Fibroblast of lung (primary cell): ENCODE measurements around the gene LRMDA. TPM values are rescaled to one million over a fixed set of nuclear protein-coding genes. Genes with fewer than 3 reads are reported as not detected.

ENCODE experiments used
- DNase-seq, 2 donors: peaks; one replicate each; pipeline versions ENCODE4 v3.0.0 to v3.0.0-alpha.2; 2010; ENCODE audit warnings: low read depth in 2 of 2
- H2AFZ ChIP-seq: 2 replicates; pipeline ENCODE4 v1.5.1; 2012; ENCODE audit warnings: low read length, control low read depth, inconsistent platforms
- H3K27ac ChIP-seq: 2 replicates; pipeline ENCODE4 v1.5.1; 2011; ENCODE audit warnings: low read length, control low read depth; ENCODE audit not compliant: insufficient read depth
- H3K27me3 ChIP-seq: 2 replicates; pipeline ENCODE4 v1.5.1; 2011; ENCODE audit warnings: mild to moderate bottlenecking, low read length; ENCODE audit not compliant: control insufficient read depth, insufficient read depth
- H3K36me3 ChIP-seq: 2 replicates; pipeline ENCODE4 v1.5.1; 2011; ENCODE audit warnings: low read length; ENCODE audit not compliant: control insufficient read depth, insufficient read depth
- H3K4me1 ChIP-seq: 2 replicates; pipeline ENCODE4 v1.5.1; 2011; ENCODE audit warnings: low read length; ENCODE audit not compliant: control insufficient read depth, insufficient read depth; ENCODE audit errors: extremely low read depth
- H3K4me2 ChIP-seq: 2 replicates; pipeline ENCODE4 v1.5.1; 2011; ENCODE audit warnings: low read length, control low read depth; ENCODE audit not compliant: insufficient read depth; ENCODE audit errors: extremely low read depth
- H3K4me3 ChIP-seq, 4 experiments: fragments of 200-600 bp in 1 of 4; sonication (generic) in 1 of 4; replicated peaks in 1 of 4; 2 replicates each; pipeline ENCODE4 v1.5.1; 2011 to 2016; ENCODE audit warnings: low read length in 4 of 4, low read depth in 3 of 4, mild to moderate bottlenecking in 3 of 4, control low read depth in 2 of 4, inconsistent platforms in 1 of 4, mixed read lengths in 1 of 4; ENCODE audit not compliant: insufficient read depth in 1 of 4; ENCODE audit errors: control extremely low read depth in 1 of 4
- H3K79me2 ChIP-seq: 2 replicates; pipeline ENCODE4 v1.5.1; 2012; ENCODE audit warnings: mild to moderate bottlenecking, low read length, inconsistent platforms; ENCODE audit not compliant: control insufficient read depth, insufficient read depth
- H3K9ac ChIP-seq: 2 replicates; pipeline ENCODE4 v1.5.1; 2011; ENCODE audit warnings: mild to moderate bottlenecking, low read length, control low read depth; ENCODE audit not compliant: insufficient read depth
- H3K9me3 ChIP-seq: 2 replicates; pipeline ENCODE4 v1.5.1; 2012; ENCODE audit warnings: low read depth, low read length; ENCODE audit not compliant: control insufficient read depth, insufficient read depth
- H4K20me1 ChIP-seq: 2 replicates; pipeline ENCODE4 v1.5.1; 2011; ENCODE audit warnings: low read length; ENCODE audit not compliant: control insufficient read depth, insufficient read depth; ENCODE audit errors: extremely low read depth
- EZH2 ChIP-seq: IDR thresholded peaks from 2 replicates; pipeline ENCODE4 v1.5.1; 2012; ENCODE audit warnings: low read length, control low read depth, mild to moderate bottlenecking; ENCODE audit errors: missing control alignments
- polyA minus RNA-seq: library from RNA; depleted of rRNA, polyadenylated mRNA; stranded (reverse); fragments of >200 nt; gene quantifications from 2 replicates; pipeline ENCODE4 v1.2.3, GENCODE V29; 2011; ENCODE audit warnings: low replicate concordance
- polyA plus RNA-seq, 2 donors: library from polyadenylated mRNA; depleted of rRNA in 1 of 2; stranded (reverse) in 1 of 2; unstranded in 1 of 2; fragments of >200 nt; gene quantifications; 2 replicates each; pipeline ENCODE4 v1.2.1, GENCODE V29; 2011 to 2012; ENCODE audit warnings: missing spikeins in 1 of 2
- total RNA-seq: library from RNA; depleted of rRNA; stranded (reverse); fragments of >200 nt; gene quantifications from 2 replicates; pipeline ENCODE4 v1.2.1, GENCODE V29; 2014
- TF ChIP-seq, protein P1 (sequence below), 2 donors: IDR thresholded peaks in 1 of 2; conservative IDR thresholded peaks in 1 of 2; 1 replicate in 1 of 2; 2 replicates in 1 of 2; pipeline ENCODE4 v1.5.1; 2011 to 2012; ENCODE audit warnings: low read length in 2 of 2, control low read depth in 1 of 2, inconsistent platforms in 1 of 2, low read depth in 1 of 2, mild to moderate bottlenecking in 1 of 2

The LRMDA gene
- 1.0 and 2.0 TPM in 2 replicates for total RNA-seq
- 0.76 and 1.7 TPM in 2 replicates for polyA plus RNA-seq
- polyA plus RNA-seq (2012) = 0.99 and 1.8 TPM in 2 replicates
- polyA minus RNA-seq = 2.6 TPM in 1 of 2 replicates, not detected in the other

DNA sequence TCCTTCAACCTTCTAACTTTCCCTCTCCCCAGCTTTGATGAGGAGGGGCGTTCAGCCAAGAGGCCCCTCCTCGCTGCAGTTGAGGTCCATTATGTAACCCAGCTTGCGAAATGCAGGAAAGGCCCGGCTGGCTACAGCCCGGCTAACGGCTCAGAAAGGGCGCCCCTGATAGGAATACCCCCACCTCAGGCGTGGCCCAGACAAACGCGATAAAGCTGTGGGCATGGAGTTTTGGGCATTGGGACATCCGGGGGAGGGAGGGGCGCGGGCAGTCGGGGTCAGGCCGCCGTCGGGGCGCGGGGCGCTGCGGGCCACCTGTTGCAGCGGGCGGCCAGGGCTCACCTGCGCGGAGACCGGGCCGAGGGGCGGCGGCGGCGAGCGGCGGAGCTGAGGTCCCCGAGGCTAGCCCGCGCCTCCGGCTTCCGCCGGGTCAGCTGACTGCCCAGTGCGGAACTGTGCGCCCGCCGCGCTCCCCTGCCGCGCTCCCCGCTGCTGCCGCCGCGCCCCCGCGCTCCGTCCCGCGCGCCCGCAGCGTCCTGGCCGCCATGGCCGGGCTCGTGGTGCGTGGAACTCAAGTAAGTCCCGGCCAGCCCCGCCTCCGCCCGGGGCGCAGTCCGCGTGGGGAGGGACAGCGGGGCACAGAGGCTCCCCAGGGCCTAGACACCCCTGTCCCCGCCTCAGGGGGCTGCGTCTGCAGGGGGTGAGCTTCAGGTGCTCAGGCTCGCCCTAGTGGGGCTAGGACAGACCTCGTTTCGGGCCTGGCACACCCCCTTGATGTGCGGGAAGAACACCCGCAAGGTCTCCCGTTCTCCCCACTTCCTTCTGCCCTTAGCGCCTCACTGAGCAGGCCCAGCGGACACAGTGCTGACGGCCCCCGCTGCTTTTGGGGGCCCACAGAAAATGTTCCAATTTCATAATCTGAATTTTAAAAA is at the start of gene LRMDA:
Gene LRMDA (plus strand): TSS at position 445 of the 932 bp plus-strand sequence.
- H3K9ac ChIP-seq = peak within 1 kb of the TSS; percentile 21
- peak; percentile 24 for TF ChIP-seq EZH2
- TF ChIP-seq, protein P1, sequence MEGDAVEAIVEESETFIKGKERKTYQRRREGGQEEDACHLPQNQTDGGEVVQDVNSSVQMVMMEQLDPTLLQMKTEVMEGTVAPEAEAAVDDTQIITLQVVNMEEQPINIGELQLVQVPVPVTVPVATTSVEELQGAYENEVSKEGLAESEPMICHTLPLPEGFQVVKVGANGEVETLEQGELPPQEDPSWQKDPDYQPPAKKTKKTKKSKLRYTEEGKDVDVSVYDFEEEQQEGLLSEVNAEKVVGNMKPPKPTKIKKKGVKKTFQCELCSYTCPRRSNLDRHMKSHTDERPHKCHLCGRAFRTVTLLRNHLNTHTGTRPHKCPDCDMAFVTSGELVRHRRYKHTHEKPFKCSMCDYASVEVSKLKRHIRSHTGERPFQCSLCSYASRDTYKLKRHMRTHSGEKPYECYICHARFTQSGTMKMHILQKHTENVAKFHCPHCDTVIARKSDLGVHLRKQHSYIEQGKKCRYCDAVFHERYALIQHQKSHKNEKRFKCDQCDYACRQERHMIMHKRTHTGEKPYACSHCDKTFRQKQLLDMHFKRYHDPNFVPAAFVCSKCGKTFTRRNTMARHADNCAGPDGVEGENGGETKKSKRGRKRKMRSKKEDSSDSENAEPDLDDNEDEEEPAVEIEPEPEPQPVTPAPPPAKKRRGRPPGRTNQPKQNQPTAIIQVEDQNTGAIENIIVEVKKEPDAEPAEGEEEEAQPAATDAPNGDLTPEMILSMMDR (conservative IDR thresholded peaks at IDR 0.05 in 1 of 2, IDR thresholded peaks at IDR 0.05 in 1 of 2; ENCODE audit: low read depth in 1 of 2, low read length in 2 of 2) = no peak
- no peak for DNase-seq
- peak within 1 kb of the TSS; percentile 4 for H2AFZ ChIP-seq
- H3K27ac ChIP-seq = no peak within 1 kb of the TSS
- no peaks in the 10 kb centered on the region for H3K9me3 ChIP-seq
- H3K4me3 ChIP-seq = peak within 1 kb of the TSS in 3 of 4 experiments; percentile 4 to 46 (median 42)
- no peaks in the 10 kb centered on the region for H3K79me2 ChIP-seq
- peaks cover 3% of the 10 kb centered on the region for H3K27me3 ChIP-seq
- peaks cover 5% of the 10 kb centered on the region for H3K4me1 ChIP-seq
- H3K4me2 ChIP-seq = peak within 1 kb of the TSS; percentile 32
- H3K36me3 ChIP-seq = no peaks in the 10 kb centered on the region
- no peaks in the 10 kb centered on the region for H4K20me1 ChIP-seq

DNA sequence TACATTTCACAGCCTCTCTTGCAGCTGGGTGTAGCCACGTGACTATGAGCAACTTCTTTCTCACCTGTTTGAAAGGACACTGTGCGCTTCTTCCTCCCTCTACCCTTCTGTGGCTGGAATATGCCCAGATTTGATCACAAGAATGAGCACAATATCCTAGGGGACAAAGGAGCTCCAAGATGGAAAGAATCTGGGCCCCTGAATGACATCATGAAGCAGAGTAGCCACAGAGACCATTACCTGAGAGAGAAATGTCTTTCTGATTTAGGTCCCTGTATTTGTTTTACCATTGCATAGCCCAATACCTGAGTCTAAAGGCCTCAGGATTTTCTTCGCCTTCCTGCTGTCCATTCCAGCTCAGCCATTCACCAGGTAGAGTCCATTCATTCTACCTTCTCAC is 45.3 kb upstream of the LRMDA start:
- no peaks in the 10 kb centered on the region for H3K4me1 ChIP-seq

DNA sequence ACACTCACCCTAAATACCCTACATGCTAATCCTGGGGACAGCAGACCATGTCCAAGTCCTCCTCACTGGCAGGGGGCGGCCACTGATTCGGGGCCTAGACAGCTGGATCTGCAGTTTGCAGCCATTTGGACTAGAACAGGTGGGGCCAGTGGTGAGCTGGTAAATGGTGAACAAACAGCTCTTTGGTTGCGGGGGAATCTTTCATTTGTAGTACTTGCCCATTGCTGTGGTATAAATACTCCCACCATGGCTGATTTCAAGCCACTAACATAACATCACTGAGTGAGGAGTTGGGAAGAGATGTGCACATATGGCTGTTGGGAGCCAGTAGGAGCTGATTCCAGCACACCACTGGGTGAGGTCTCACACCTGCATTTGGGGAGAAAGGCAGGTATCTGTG is 43.3 kb upstream of the LRMDA start:
- Histone ChIP-seq H3K79me2 (no peaks in the 10 kb centered on the region), H4K20me1 (no peaks in the 10 kb centered on the region), H2AFZ (no peak overlapping the region), H3K4me3 (no peak overlapping the region), H3K9me3 (no peaks in the 10 kb centered on the region), H3K27me3 (no peaks in the 10 kb centered on the region), H3K4me1 (no peaks in the 10 kb centered on the region), H3K36me3 (no peaks in the 10 kb centered on the region), H3K9ac (no peak overlapping the region), H3K27ac (no peak overlapping the region), H3K4me2 (no peak overlapping the region)
- no peak for DNase-seq
- no peak for TF ChIP-seq EZH2
- TF ChIP-seq, protein P1 (conservative IDR thresholded peaks at IDR 0.05 in 1 of 2, IDR thresholded peaks at IDR 0.05 in 1 of 2; ENCODE audit: low read depth in 1 of 2, low read length in 2 of 2) = no peak

More for the DNA sequence above, 45.3 kb upstream of the LRMDA start:
- Histone ChIP-seq H3K9ac (no peak overlapping the region), H3K27me3 (no peaks in the 10 kb centered on the region), H3K4me2 (no peak overlapping the region), H3K4me3 (no peak overlapping the region), H3K27ac (no peak overlapping the region), H3K79me2 (no peaks in the 10 kb centered on the region), H4K20me1 (no peaks in the 10 kb centered on the region), H3K36me3 (no peaks in the 10 kb centered on the region), H2AFZ (no peak overlapping the region), H3K9me3 (no peaks in the 10 kb centered on the region)
- no peak for TF ChIP-seq EZH2
- TF ChIP-seq, protein P1 (conservative IDR thresholded peaks at IDR 0.05 in 1 of 2, IDR thresholded peaks at IDR 0.05 in 1 of 2; ENCODE audit: low read depth in 1 of 2, low read length in 2 of 2) = no peak
- no peak for DNase-seq
